ENCODE results near the gene ZNF277. TPM values are rescaled to one million over a fixed set of nuclear protein-coding genes. Genes with fewer than 3 reads are reported as not detected.

ZNF277 gene
- total RNA-seq, 4 donors from 2014 or later = 2.2 to 27.6 (median 24.1) TPM

DNA sequence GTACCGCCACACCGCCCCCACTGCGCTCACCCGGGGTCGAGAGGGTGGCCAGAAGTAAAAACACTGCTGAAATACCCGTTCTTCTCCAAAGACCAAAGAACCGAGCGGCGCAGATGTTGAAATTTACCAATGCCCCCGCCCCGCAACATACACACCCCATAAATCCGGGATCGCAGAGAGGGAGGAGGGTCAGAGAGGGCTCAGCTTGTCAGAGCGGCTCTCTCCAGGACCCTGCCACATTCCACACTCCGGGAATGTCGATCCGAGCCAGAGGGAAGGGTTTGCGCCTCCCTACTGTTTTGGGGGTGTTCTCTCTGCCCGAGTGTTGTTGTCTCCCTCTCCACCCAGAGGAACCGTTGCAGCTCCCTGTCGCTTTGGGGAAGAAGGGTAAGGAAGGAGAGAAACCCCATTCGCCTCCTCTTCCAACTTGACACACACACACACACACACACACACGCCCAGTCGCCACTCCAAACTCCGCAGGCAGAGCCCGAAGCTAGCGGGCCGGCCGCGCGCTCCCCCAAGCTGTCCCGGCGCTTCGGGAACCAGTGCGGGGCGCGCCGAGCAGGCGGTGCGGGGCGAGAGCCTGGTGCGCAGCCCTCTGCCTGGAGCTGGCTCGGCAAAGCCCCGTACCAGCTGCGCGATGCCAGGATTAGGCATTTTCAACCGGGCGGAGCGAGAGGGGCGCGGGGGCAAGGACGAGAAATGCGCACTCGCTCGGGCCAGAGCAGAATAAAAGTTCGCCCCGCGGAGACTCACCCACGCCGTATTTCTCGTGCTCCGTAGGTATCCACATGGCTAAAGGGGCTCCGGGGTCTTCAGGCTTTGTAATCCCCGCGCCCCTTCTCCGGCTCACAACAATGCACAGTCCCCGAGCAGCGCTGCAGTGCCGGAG is 905 bp upstream of the ZNF277 start:
- in situ Hi-C loops (cut with MboI; ENCODE audit: low pct_ligation_motif_present in 1 of 4, low pct_unique_long_range_greater_than_20kb in 1 of 4, low sequenced_read_pairs in 3 of 4) = loop anchor here in 2 of 4 donors (25.0 kb wide), 2 partner anchors 182 to 257 kb away; partner anchors contain the start of gene IFRD1 (in 1 of the 2)
- Histone ChIP-seq H3K4me3 (peak overlapping the region; percentile 64 to 89 (median 80)), H3K36me3 (no peaks in the 10 kb centered on the region), H3K27me3 (peaks cover 2% of the 10 kb centered on the region), H3K27ac (peak overlapping the region; percentile 86 to 91 (median 88)), H3K9me3 (no peaks in the 10 kb centered on the region), H3K4me1 (peaks cover 0 to 31% (median 14%) of the 10 kb centered on the region in 4 donors)
- peak; percentile 65 for DNase-seq
- TF ChIP-seq EP300 (IDR thresholded peaks at IDR 0.05; ENCODE audit: low read depth) (no peak), POLR2A (IDR thresholded peaks at IDR 0.05) (no peak), POLR2AphosphoS5 (IDR thresholded peaks at IDR 0.05) (no peak), CTCF (IDR thresholded peaks at IDR 0.05) (no peak)
- intact Hi-C loops (cut with DNase I; ENCODE audit: low total_unique reads) = no loop called here
- WGBS, 2 donors (ENCODE audit: low coverage in 1 of 2) = 1% methylated on average over 66 of the region's 69 CpGs; no CpG with 5 or more reads in 1 of the 2 donors

- intact Hi-C loops (cut with DNase I; ENCODE audit: low total_unique reads) = no loop called here
- no peaks in the 10 kb centered on the region for H3K9me3 ChIP-seq
- WGBS, 2 donors (ENCODE audit: low coverage in 1 of 2) = 0 to 2% methylated on average over 1 to 14 of the region's 14 CpGs
- no peaks in the 10 kb centered on the region for H3K36me3 ChIP-seq
- peak overlapping the region; percentile 64 to 94 (median 86) for H3K4me3 ChIP-seq
- H3K27ac ChIP-seq = peak overlapping the region; percentile 86 to 91 (median 88)
- peaks cover 2% of the 10 kb centered on the region for H3K27me3 ChIP-seq
- no peak for TF ChIP-seq POLR2AphosphoS5 (IDR thresholded peaks at IDR 0.05)
- no peak for TF ChIP-seq POLR2A (IDR thresholded peaks at IDR 0.05)
- no peak for TF ChIP-seq CTCF (IDR thresholded peaks at IDR 0.05)
- TF ChIP-seq EP300 (IDR thresholded peaks at IDR 0.05; ENCODE audit: low read depth) = no peak
- H3K4me1 ChIP-seq = peaks cover 0 to 44% (median 25%) of the 10 kb centered on the region in 4 donors
- in situ Hi-C loops (cut with MboI; ENCODE audit: low pct_ligation_motif_present in 1 of 4, low pct_unique_long_range_greater_than_20kb in 1 of 4, low sequenced_read_pairs in 3 of 4) = loop anchor here in 2 of 4 donors (25.0 kb wide), 2 partner anchors 180 to 255 kb away; partner anchors contain the start of gene IFRD1 (in 1 of the 2)
- no peak for DNase-seq
These were observed 597 bp downstream of the ZNF277 start for GRCh38 chr7:112206991-112207592.

- Histone ChIP-seq H3K9me3 (no peaks in the 10 kb centered on the region), H3K4me1 (peaks cover 0 to 44% (median 26%) of the 10 kb centered on the region in 4 donors), H3K36me3 (no peaks in the 10 kb centered on the region), H3K27ac (no peak overlapping the region), H3K27me3 (peaks cover 2% of the 10 kb centered on the region), H3K4me3 (peak overlapping the region in 1 of 4 donors; percentile 89)
- in situ Hi-C loops (cut with MboI; ENCODE audit: low pct_ligation_motif_present in 1 of 4, low pct_unique_long_range_greater_than_20kb in 1 of 4, low sequenced_read_pairs in 3 of 4) (loop anchor here in 2 of 4 donors (25.0 kb wide), 2 partner anchors 180 to 255 kb away; partner anchors contain the start of gene IFRD1 (in 1 of the 2)), intact Hi-C loops (cut with DNase I; ENCODE audit: low total_unique reads) (no loop called here)
- WGBS, 2 donors (ENCODE audit: low coverage in 1 of 2) = 88 to 95% methylated on average over 2 to 6 of the region's 6 CpGs
- DNase-seq = no peak
- no peak for TF ChIP-seq EP300 (IDR thresholded peaks at IDR 0.05; ENCODE audit: low read depth)
- TF ChIP-seq CTCF (IDR thresholded peaks at IDR 0.05) = no peak
- TF ChIP-seq POLR2AphosphoS5 (IDR thresholded peaks at IDR 0.05) = no peak
- TF ChIP-seq POLR2A (IDR thresholded peaks at IDR 0.05) = no peak
These were observed 1.3 kb downstream of the ZNF277 start for GRCh38 chr7:112207765-112208164.

All from transverse colon (tissue), 4 donors.